Parathyroid adenoma (tissue), 2 donors: Measurements from ENCODE around the gene ASAP3.

ENCODE experiments used
- H2AFZ ChIP-seq: fragments of 300-600 bp; sonication (generic); one replicate; pipeline ENCODE4 v1.7.0; 2017; ENCODE audit warnings: antibody characterized with exemption, mild to moderate bottlenecking
- H3K27ac ChIP-seq: fragments of 300-600 bp; sonication (generic); one replicate; pipeline ENCODE4 v1.7.0; 2017
- H3K27me3 ChIP-seq: fragments of 300-600 bp; sonication (generic); one replicate; pipeline ENCODE4 v1.7.0; 2017; ENCODE audit warnings: low read length; ENCODE audit not compliant: control insufficient read depth, insufficient read depth
- H3K36me3 ChIP-seq: fragments of 300-600 bp; sonication (generic); one replicate; pipeline ENCODE4 v1.7.0; 2017; ENCODE audit warnings: low read length; ENCODE audit not compliant: control insufficient read depth, insufficient read depth
- H3K4me1 ChIP-seq: fragments of 300-600 bp; sonication (generic); one replicate; pipeline ENCODE4 v1.7.0; 2017; ENCODE audit warnings: control low read depth
- H3K4me2 ChIP-seq: fragments of 300-600 bp; sonication (generic); one replicate; pipeline ENCODE4 v1.7.0; 2017; ENCODE audit warnings: low read length
- H3K4me3 ChIP-seq: fragments of 300-600 bp; sonication (generic); one replicate; pipeline ENCODE4 v1.7.0; 2017; ENCODE audit warnings: low read depth, low read length
- H3K79me2 ChIP-seq: fragments of 300-600 bp; sonication (generic); one replicate; pipeline ENCODE4 v1.7.0; 2017; ENCODE audit warnings: control low read depth
- H3K9ac ChIP-seq: fragments of 300-600 bp; sonication (generic); one replicate; pipeline ENCODE4 v1.7.0; 2017; ENCODE audit warnings: mild to moderate bottlenecking
- H3K9me3 ChIP-seq: fragments of 300-600 bp; sonication (generic); one replicate; pipeline ENCODE4 v1.7.0; 2017; ENCODE audit warnings: low read length; ENCODE audit not compliant: control insufficient read depth
- TF ChIP-seq, protein P1 (sequence below): fragments of 300-600 bp; sonication (generic); IDR thresholded peaks from one replicate; pipeline ENCODE4 v1.7.0; 2017; ENCODE audit warnings: antibody characterized with exemption, mild to moderate bottlenecking
- donor health status: primary hyperparathyroidism.

Gene ASAP3

DNA sequence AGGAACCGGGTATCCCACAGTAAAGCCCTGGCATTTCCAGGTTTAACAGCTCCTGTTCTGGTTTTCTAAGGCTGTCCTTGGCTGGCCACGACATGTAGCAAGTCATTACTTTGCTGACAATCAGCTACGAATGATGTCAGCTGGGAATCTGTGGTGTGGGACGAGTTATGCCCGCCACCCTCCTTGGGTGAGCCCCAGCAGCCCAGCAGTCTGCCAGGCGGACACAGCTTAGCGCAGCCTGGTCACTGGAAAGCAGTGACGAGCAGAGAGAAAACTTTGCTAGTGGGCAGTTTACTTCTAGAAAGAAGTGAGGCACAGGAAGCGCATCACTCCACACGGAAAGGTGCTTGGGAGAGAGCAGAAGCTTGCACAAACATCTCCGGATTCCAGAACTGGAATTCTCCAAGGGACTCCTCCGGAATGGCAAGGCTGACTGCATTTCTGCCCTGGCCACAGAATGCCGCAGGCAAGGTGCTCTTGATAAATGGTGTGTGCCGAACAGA lies 98.8 kb downstream of the ASAP3 start:
- Histone ChIP-seq H3K4me3 (no peak overlapping the region), H3K36me3 (no peaks in the 10 kb centered on the region), H3K9me3 (no peaks in the 10 kb centered on the region), H3K9ac (no peak overlapping the region), H3K4me2 (no peak overlapping the region), H2AFZ (no peak overlapping the region), H3K4me1 (no peaks in the 10 kb centered on the region), H3K79me2 (no peaks in the 10 kb centered on the region), H3K27ac (no peak overlapping the region), H3K27me3 (no peaks in the 10 kb centered on the region)
- TF ChIP-seq, protein P1, sequence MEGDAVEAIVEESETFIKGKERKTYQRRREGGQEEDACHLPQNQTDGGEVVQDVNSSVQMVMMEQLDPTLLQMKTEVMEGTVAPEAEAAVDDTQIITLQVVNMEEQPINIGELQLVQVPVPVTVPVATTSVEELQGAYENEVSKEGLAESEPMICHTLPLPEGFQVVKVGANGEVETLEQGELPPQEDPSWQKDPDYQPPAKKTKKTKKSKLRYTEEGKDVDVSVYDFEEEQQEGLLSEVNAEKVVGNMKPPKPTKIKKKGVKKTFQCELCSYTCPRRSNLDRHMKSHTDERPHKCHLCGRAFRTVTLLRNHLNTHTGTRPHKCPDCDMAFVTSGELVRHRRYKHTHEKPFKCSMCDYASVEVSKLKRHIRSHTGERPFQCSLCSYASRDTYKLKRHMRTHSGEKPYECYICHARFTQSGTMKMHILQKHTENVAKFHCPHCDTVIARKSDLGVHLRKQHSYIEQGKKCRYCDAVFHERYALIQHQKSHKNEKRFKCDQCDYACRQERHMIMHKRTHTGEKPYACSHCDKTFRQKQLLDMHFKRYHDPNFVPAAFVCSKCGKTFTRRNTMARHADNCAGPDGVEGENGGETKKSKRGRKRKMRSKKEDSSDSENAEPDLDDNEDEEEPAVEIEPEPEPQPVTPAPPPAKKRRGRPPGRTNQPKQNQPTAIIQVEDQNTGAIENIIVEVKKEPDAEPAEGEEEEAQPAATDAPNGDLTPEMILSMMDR, result no peak

DNA sequence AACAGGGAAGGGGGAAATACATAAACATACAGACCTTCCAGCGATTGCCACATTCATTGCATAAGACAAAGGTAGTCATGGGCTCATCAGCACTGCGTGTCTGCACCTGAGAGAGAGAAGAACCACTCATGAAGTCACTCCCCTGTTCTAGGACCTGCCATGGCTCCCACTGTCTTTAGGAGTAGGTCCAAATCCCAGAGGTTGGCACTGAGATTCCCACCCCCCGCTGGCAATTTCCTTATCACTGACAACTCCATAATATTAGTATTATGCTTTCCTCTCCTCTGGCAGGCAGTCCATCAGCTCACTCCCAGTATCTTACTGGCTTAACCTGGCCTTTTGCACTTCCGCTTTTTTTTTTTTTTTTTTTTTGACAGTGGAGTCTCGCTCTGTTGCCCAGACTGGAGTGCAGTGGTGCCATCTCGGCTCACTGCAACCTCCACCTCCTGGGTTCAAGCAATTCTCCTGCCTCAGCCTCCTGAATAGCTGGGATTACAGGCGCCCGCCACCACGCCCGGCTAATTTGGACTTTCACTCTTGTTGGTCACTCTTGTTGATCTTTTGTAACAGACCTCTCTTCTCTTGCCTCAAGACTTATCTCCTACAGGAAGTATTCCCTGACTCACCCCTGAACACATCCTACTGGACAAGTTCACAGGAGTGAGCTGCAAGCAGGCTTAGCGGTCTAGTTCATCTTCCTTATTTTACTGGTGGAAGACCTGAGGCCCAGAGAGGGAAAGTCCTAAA lies 99.5 kb downstream of the ASAP3 start:
- Histone ChIP-seq H3K79me2 (no peaks in the 10 kb centered on the region), H3K4me2 (no peak overlapping the region), H2AFZ (no peak overlapping the region), H3K4me1 (no peaks in the 10 kb centered on the region), H3K27me3 (no peaks in the 10 kb centered on the region), H3K4me3 (no peak overlapping the region), H3K27ac (no peak overlapping the region), H3K9ac (no peak overlapping the region), H3K9me3 (no peaks in the 10 kb centered on the region), H3K36me3 (no peaks in the 10 kb centered on the region)
- TF ChIP-seq, protein P1, result no peak

DNA sequence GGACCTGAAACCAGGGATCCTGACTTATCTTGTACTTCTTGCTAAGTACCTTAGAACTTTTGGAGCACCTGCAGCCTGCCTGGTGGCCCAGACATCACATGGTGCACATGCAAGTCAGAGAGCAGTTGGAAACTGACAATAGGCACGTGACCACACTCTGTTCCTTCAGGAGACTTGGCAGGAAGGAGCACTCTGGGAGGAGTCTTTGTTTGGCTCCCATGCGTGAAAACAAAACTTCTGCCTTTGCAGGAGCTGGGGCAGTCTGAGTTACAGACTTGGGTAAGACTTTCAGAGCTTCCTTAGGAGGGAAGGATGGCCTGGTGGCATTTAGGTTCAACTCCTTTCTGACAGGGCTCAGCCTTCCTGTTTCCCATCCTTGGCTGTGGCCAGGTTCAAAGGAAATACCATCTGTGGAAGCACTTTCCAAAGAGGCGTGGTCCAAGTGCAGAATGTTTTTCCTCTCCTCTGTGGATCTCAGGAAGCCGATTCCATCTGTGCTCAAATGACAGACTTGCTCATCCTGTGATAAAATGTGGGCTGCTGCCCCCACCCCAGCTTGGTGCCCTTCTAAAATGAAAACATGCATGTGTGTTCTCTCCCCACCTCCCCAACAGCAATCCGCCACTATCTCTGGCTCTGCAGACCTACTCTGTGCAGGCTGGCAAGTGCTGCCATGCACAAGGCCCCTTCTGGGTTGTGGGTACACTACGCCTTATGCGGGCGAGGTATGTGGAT lies 100.2 kb downstream of the ASAP3 start:
- no peak overlapping the region for H3K9ac ChIP-seq
- H2AFZ ChIP-seq, result no peak overlapping the region
- no peak overlapping the region for H3K4me2 ChIP-seq
- no peaks in the 10 kb centered on the region for H3K79me2 ChIP-seq
- no peaks in the 10 kb centered on the region for H3K4me1 ChIP-seq
- H3K4me3 ChIP-seq, result no peak overlapping the region
- no peaks in the 10 kb centered on the region for H3K36me3 ChIP-seq
- no peaks in the 10 kb centered on the region for H3K9me3 ChIP-seq
- TF ChIP-seq, protein P1, result no peak
- H3K27me3 ChIP-seq, result no peaks in the 10 kb centered on the region
- no peak overlapping the region for H3K27ac ChIP-seq

DNA sequence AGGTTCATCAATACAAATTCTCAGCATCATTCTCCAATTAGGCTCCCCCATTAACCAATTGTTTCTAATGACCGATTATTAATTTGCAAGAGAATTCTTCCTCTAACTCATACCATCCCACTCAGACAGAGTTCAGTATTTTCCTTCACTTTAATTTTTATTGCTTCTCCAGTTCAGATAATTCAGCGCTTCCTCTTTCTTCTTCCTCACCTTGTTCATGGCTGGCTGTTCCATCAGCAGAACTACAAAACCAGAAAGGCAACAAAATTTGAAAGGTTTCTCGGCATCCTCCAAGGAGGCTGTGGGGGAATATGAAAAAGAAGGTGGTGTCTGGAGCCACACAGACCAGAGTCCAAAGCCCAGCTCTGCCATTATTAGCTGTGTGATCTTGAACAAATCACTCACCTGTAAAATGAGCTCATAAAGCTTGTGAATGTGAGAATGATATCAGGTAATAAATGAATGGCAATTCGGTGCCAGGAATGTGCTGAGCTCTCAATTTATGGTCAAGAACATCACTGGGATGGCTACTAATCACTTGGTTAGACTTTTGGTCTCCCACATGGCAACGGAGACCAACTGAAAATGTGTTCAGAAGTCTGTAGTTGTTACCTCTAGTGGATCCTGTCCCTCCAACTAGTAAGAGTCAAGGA lies 102.6 kb downstream of the ASAP3 start:
- Histone ChIP-seq H3K4me1 (no peaks in the 10 kb centered on the region), H3K27ac (no peak overlapping the region), H3K79me2 (no peaks in the 10 kb centered on the region), H3K9ac (no peak overlapping the region), H3K4me3 (no peak overlapping the region), H3K27me3 (no peaks in the 10 kb centered on the region), H3K4me2 (no peak overlapping the region), H3K36me3 (no peaks in the 10 kb centered on the region), H3K9me3 (no peaks in the 10 kb centered on the region), H2AFZ (no peak overlapping the region)
- TF ChIP-seq, protein P1, result no peak
